Measurements from ENCODE around the gene ARMC7. TPM values are rescaled to one million over a fixed set of nuclear protein-coding genes. Genes with fewer than 3 reads are reported as not detected.
A peak's percentile ranks its signal among the peaks of the same experiment; 100 is the strongest.

Gene ARMC7
- total and polyA plus RNA-seq, 2 of the 13 experiments (the other 11 are each of a cell fraction or from before 2014, with no cell fraction given), result 3.9 to 4.2 TPM

DNA sequence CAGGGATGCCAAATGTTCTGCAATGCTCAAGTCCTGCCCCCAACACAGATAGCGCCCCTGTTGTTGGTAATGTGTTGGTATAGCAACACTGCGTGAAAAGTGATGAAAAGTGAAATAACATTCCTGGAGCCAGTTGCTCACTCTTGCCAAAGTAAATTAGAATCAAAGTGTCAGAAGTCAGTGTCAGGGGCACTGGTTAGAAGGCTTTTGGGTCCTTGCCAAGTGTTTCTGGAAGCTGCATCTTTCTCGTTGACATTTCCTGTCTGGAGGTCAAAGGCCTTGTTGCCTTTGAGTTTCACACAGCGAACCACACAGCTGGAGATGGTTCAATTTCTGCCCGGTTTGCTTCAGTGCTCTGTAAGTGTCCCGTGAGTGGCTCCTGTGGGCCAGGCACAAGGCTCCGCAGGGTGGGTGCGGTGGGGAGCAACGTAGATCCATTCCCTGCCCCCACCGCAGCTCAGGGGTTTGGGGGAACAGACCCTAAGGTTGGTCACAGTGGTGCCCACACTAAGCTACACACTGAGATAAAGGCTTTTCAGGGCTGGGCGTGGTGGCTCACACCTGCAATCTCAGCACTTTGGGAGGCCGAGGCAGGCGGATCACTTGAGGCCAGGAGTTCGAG is 25.6 kb upstream of the ARMC7 start (continued):
- TF ChIP-seq, protein P1, sequence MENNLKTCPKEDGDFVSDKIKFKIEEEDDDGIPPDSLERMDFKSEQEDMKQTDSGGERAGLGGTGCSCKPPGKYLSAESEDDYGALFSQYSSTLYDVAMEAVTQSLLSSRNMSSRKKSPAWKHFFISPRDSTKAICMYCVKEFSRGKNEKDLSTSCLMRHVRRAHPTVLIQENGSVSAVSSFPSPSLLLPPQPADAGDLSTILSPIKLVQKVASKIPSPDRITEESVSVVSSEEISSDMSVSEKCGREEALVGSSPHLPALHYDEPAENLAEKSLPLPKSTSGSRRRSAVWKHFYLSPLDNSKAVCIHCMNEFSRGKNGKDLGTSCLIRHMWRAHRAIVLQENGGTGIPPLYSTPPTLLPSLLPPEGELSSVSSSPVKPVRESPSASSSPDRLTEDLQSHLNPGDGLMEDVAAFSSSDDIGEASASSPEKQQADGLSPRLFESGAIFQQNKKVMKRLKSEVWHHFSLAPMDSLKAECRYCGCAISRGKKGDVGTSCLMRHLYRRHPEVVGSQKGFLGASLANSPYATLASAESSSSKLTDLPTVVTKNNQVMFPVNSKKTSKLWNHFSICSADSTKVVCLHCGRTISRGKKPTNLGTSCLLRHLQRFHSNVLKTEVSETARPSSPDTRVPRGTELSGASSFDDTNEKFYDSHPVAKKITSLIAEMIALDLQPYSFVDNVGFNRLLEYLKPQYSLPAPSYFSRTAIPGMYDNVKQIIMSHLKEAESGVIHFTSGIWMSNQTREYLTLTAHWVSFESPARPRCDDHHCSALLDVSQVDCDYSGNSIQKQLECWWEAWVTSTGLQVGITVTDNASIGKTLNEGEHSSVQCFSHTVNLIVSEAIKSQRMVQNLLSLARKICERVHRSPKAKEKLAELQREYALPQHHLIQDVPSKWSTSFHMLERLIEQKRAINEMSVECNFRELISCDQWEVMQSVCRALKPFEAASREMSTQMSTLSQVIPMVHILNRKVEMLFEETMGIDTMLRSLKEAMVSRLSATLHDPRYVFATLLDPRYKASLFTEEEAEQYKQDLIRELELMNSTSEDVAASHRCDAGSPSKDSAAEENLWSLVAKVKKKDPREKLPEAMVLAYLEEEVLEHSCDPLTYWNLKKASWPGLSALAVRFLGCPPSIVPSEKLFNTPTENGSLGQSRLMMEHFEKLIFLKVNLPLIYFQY (CRISPR knock-in tag; IDR thresholded peaks at IDR 0.05; ENCODE audit: borderline replicate concordance), result peak; percentile 88; the same call in 1 of the 2 replicates
- TF ChIP-seq ZNF317 (CRISPR knock-in tag; IDR thresholded peaks at IDR 0.05) (no peak), SIN3A (IDR thresholded peaks at IDR 0.05; ENCODE audit: borderline replicate concordance, low read depth, low read length) (peak; percentile 81; the same call in 1 of the 2 replicates), ZBTB42 (CRISPR knock-in tag; IDR thresholded peaks at IDR 0.05) (peak; percentile 90; the same call in 1 of the 2 replicates), ZNF232 (CRISPR knock-in tag; IDR thresholded peaks at IDR 0.05; ENCODE audit: borderline replicate concordance) (no peak; the same call in 1 of the 2 replicates), YEATS4 (CRISPR knock-in tag; IDR thresholded peaks at IDR 0.05; ENCODE audit: borderline replicate concordance) (no peak), MATR3 (CRISPR knock-in tag; IDR thresholded peaks at IDR 0.05) (no peak), ZNF407 (CRISPR knock-in tag; IDR thresholded peaks at IDR 0.05; ENCODE audit: not compliant biosample characterization) (no peak), CHD2 (IDR thresholded peaks at IDR 0.05; ENCODE audit: low read depth, low read length) (no peak), PLSCR1 (CRISPR knock-in tag; IDR thresholded peaks at IDR 0.05; ENCODE audit: borderline replicate concordance) (no peak), NR2F2 (IDR thresholded peaks at IDR 0.05; ENCODE audit: borderline replicate concordance, low read depth) (peak; percentile 99), BHLHE40 (IDR thresholded peaks at IDR 0.05; ENCODE audit: low read length) (peak; percentile 7; the same call in 1 of the 2 replicates), MYPOP (CRISPR knock-in tag; IDR thresholded peaks at IDR 0.05) (0 out of 2 replicates have a peak, but pooled peaks have one; percentile 51), ESRRA (CRISPR knock-in tag; IDR thresholded peaks at IDR 0.05; ENCODE audit: low read depth) (peak; percentile 90), FOXO1 (CRISPR knock-in tag; IDR thresholded peaks at IDR 0.05) (peak; percentile 94)
